ENCODE results near the gene SLC12A8.
A peak's percentile ranks its signal among the peaks of the same experiment; 100 is the strongest.

The SLC12A8 gene

DNA sequence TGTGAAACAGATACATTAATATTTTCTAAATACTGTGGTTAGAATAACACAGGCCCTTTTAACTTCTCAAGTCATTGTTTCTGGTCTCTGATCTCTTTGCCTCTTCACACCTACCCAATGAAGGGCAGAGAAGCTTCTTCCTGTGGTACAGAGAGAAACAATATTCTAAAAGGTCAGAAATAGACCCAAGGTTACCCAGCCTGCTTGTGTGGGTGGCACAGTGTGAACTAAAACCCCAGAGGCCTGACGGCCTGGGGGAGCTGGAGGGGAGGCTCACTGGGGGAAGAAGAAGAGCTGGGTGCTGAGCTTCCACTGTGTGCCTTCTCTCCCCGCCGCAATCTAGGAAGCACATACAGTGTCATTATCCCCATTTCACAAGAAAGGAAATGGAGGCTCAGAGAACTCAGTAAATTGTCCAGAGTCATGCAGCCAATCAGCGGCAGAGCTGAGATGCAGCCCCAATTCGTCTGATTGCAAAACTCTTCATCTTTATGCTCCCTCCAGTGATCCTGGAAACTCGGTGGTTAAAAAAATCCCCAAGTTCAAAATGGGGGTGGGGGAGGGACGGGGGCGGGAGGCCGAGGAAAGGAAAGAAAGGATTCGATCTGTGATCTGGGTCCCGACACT, 92.7 kb downstream of the SLC12A8 start:
- peak overlapping the region; percentile 52 for H3K9ac ChIP-seq (ENCODE audit: low read depth, low read length)
- no peaks in the 10 kb centered on the region for H3K9me3 ChIP-seq (ENCODE audit: control insufficient read depth, insufficient read depth, low read length)
- peaks cover 34% of the 10 kb centered on the region for H3K4me1 ChIP-seq (ENCODE audit: insufficient read depth, low read length)
- H3K36me3 ChIP-seq (ENCODE audit: insufficient read depth, low read length), result no peaks in the 10 kb centered on the region

DNA sequence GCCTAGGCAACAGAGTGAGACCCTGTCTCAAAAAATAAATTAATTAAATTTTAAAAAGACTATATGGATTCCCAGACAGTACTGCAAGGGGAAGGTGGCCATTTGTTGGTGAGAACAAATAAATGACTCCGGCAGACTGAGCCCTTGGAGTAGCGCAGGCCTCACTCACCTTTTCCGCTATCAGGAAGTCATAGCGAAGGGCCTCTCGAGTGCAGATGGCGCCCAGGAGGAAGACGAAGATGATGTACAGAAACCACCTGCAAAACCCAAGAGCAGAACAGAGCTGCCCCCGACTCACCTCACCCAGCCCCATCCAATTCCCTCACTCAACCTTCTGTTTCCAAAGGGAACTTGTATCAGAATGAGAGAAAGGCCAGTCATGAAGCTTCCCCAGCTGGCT, 93.9 kb downstream of the SLC12A8 start:
- Histone ChIP-seq H3K36me3 (ENCODE audit: insufficient read depth, low read length) (no peaks in the 10 kb centered on the region), H3K9me3 (ENCODE audit: control insufficient read depth, insufficient read depth, low read length) (no peaks in the 10 kb centered on the region), H3K9ac (ENCODE audit: low read depth, low read length) (no peak overlapping the region), H3K4me1 (ENCODE audit: insufficient read depth, low read length) (peaks cover 34% of the 10 kb centered on the region)

DNA sequence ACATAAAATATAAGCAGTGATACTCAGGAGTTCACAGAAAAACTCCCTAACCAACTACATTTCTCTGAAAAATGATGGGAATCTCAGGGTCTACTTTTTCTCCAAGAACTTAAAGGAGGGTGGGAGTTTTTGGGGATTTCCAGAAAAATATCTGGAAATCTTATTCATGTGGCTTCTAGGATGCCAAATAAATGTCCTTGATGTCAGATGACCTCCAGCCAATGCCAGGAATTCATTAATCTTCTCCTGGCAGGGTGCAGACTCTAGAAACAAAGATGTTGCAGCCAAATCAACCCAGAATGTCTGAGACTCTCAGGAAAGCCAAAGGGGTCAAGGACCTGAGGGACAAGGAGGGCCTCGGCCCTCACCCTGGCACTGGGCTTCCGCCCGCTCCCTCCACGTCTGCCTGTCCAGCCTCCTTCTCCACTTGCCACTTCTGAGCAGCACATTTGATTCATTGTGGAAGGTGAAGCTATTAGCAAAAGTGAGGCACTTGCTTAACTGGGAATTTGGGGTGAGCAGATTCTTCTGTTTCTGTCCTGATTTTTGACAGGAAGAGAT, 94.8 kb downstream of the SLC12A8 start:
- H3K36me3 ChIP-seq (ENCODE audit: insufficient read depth, low read length), result no peaks in the 10 kb centered on the region
- H3K9me3 ChIP-seq (ENCODE audit: control insufficient read depth, insufficient read depth, low read length), result no peaks in the 10 kb centered on the region
- H3K4me1 ChIP-seq (ENCODE audit: insufficient read depth, low read length), result peaks cover 34% of the 10 kb centered on the region
- no peak overlapping the region for H3K9ac ChIP-seq (ENCODE audit: low read depth, low read length)

DNA sequence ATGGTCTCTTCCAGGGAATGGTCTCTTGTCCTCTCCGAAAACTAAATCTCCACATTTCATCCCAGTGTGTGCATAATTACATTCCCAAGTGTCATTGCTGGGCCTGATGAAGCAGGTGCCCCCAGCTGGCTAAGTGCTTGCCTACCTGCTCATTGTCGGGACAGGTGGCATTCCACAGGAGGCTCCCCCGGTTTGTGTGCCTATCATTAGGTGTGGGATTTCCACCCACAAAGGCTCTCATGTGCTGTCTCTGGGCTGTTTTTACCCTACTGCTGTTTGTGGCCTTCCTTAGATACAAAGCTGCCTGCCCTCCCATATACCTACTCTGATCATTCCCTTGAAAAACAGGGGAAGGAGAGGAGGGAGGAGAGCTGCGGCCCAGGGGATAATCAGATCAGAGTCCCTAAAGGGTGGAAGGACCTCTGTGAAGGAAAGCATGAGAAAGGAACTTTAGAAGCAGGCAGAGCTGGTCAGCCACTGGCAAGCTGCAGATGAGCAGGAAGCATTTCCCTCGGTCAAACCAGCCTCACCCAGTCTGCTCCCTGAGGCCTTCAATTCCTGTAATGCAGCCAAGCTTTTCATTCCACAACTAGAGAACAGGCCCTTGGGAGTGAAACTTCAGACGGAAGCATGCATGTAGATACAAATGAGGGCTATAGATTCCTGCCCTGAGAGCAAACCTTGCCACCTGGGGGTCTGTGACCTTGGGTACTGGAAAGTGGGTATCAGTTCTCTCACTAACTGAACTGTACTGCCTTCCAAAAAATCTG, 96.1 kb downstream of the SLC12A8 start:
- Histone ChIP-seq H3K9ac (ENCODE audit: low read depth, low read length) (no peak overlapping the region; the same call in 1 of the 2 replicates), H3K4me1 (ENCODE audit: insufficient read depth, low read length) (peaks cover 31% of the 10 kb centered on the region), H3K36me3 (ENCODE audit: insufficient read depth, low read length) (no peaks in the 10 kb centered on the region), H3K9me3 (ENCODE audit: control insufficient read depth, insufficient read depth, low read length) (no peaks in the 10 kb centered on the region)

DNA sequence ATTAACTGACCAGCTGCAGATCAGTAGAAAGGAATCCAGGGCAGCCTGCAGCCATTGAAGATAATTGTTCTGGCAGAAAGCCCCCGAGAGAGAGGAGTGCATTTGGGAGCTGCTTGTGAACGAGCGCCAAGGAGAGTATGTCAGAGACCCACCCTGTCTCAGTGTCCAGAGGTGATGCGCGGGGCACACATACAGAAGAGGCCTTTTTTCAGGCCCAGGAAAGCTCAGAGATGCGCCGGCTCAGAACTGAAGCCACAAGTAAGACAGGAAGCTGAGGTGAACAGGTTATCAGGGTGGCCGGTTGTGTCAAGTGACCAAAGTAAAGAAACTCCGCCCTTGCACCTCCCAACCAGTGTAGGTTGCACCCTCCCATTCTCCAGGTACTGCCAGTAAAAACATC, 96.9 kb downstream of the SLC12A8 start:
- H3K9ac ChIP-seq (ENCODE audit: low read depth, low read length), result no peak overlapping the region
- no peaks in the 10 kb centered on the region for H3K9me3 ChIP-seq (ENCODE audit: control insufficient read depth, insufficient read depth, low read length)
- H3K4me1 ChIP-seq (ENCODE audit: insufficient read depth, low read length), result peaks cover 25% of the 10 kb centered on the region
- H3K36me3 ChIP-seq (ENCODE audit: insufficient read depth, low read length), result no peaks in the 10 kb centered on the region

DNA sequence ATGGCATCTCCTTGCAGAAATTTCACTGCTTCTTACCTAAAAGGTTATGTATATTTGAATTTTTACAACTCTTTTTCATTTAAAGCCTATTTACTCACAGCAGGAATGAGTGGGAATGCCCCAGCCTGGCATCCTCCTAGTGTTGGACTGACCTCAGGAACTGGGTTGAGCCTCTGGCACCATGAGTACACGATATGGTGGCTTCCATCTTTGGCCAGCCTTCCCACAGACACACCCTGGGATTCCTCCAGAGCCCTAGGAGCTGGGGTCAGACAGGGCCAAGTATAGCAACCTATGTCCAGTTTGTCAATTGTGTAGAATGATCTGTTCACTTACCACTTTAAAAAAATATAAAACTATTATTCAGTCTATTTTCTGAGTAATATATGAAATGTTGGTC, 99.6 kb downstream of the SLC12A8 start:
- H3K36me3 ChIP-seq (ENCODE audit: insufficient read depth, low read length), result no peaks in the 10 kb centered on the region
- no peaks in the 10 kb centered on the region for H3K9me3 ChIP-seq (ENCODE audit: control insufficient read depth, insufficient read depth, low read length)
- no peak overlapping the region for H3K9ac ChIP-seq (ENCODE audit: low read depth, low read length)
- H3K4me1 ChIP-seq (ENCODE audit: insufficient read depth, low read length), result peaks cover 18% of the 10 kb centered on the region; the same call in 1 of the 2 replicates

DNA sequence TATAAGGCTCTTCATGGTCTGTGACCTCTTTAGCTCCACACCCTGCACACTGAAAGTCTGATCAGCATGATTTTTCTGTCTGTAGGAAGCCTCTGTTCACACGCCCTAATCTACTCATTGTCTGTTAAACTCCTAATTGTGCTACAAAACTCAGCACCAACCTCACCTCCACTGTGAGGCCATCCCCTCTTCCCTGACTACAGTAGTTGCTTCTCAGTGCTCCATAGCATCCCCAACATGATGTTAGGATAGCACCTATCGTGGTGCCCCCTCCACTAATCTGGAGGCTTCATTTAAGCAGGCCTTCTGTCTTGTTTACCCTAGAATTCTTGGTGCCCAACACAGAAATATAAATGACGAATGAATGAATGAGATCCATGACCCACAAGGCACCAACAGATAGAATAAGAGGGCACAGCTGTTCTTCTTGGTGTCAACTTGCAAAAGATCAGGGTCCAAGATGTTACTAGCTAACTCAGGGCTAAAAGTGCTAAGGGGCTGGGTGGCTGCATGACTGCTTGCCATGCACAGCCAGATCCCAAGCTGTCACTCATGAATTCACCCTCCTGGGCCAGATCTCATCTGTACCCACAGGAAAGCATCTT, 101.6 kb downstream of the SLC12A8 start:
- Histone ChIP-seq H3K9me3 (ENCODE audit: control insufficient read depth, insufficient read depth, low read length) (no peaks in the 10 kb centered on the region), H3K9ac (ENCODE audit: low read depth, low read length) (no peak overlapping the region), H3K36me3 (ENCODE audit: insufficient read depth, low read length) (no peaks in the 10 kb centered on the region), H3K4me1 (ENCODE audit: insufficient read depth, low read length) (peaks cover 5% of the 10 kb centered on the region; the same call in 1 of the 2 replicates)

DNA sequence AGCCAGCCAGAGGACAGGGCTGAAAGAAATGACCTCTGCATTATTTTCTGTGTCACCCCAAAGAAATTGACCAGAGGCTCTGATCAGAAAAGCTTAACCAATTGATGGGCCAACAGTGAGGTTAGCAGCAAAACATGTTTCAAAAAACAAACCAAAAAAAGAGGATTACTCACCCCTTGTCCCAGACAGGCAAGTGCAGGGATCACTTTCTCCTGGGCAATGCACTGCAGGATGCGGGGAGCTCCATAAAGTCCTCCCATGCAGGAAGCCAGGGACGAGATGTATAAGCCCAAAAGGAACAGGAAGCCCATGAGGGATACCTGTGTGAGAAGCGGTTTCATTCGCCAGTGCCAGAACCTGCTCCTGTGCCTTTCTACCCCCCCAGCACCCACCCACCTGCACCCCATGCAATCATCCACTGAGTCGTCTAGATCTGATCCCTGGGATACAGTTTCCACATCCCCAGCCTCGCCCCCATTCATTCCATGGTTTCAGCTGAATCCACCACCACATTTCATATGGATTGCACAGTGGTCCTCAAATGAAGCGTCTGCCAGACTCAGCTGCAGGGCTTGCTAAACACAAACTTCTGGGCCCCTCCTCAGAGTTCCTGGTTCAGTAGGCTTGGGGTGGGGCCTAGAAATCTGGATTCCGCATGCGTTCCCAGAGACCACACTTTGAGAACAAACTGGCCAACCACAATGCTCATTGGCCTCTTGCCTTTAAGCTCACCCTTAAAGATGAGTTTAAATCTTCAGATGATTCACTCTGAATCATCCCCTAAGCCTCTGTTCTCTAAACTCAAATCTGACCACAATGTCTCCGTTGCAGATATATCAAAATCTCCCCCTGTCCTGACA, 102.3 kb downstream of the SLC12A8 start:
- no peaks in the 10 kb centered on the region for H3K9me3 ChIP-seq (ENCODE audit: control insufficient read depth, insufficient read depth, low read length)
- no peaks in the 10 kb centered on the region for H3K36me3 ChIP-seq (ENCODE audit: insufficient read depth, low read length)
- H3K9ac ChIP-seq (ENCODE audit: low read depth, low read length), result no peak overlapping the region
- no peaks in the 10 kb centered on the region for H3K4me1 ChIP-seq (ENCODE audit: insufficient read depth, low read length)

DNA sequence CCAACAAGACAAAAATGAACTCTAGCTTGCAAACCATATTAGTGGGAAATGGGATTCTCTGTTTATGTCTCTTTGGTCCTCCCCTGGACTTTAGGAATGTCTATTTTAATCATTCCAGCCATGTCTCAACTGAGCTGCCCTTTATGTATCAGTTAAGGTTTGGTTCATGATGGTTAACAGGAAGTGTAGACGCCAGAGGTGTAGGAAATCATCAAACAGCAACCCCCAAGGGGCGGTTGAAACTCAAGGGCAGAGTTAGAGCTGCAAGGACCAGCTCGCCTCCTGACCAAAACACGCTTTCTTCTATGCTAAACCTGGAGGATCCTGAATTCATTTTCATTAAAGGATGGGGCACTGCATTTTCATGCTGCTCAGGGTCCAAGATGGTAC, 103.0 kb downstream of the SLC12A8 start:
- H3K36me3 ChIP-seq (ENCODE audit: insufficient read depth, low read length), result no peaks in the 10 kb centered on the region

DNA sequence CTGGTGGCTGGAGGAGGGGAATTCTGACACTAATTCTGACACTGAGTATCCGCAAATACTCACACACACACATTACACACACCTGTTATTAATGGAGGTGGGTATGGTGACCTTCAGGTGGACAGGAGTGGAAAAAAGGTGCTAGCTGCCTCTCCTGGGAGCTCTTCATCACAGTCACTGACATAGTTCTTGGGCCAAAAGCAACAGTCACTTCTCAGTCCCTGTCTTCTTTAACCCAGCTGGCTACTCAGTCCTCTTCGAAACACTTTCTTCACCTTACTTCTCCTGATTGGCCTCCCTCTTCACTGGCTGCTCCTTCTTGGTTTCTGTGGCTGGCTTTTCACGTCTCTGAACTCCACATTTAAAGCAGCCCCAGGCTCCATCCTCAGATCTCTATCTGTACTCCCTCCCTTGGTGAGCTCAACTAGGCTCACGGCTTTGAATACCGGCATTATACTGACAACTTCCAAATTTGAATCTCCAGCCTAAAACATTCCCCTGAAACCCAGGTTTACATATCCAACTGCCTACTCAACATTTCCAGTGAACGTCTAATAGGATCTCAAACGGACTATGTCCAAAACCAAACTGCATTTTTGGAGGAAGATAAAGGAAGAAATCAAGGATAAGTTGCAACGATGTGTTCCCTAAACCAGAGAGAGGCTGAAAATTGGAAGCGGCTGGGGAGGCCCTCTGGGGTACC, 103.6 kb downstream of the SLC12A8 start:
- H3K9ac ChIP-seq (ENCODE audit: low read depth, low read length), result no peak overlapping the region
- H3K36me3 ChIP-seq (ENCODE audit: insufficient read depth, low read length), result no peaks in the 10 kb centered on the region
- no peaks in the 10 kb centered on the region for H3K9me3 ChIP-seq (ENCODE audit: control insufficient read depth, insufficient read depth, low read length)
- no peaks in the 10 kb centered on the region for H3K4me1 ChIP-seq (ENCODE audit: insufficient read depth, low read length)

More for the DNA sequence above, 103.0 kb downstream of the SLC12A8 start:
- Histone ChIP-seq H3K4me1 (ENCODE audit: insufficient read depth, low read length) (no peaks in the 10 kb centered on the region), H3K9ac (ENCODE audit: low read depth, low read length) (no peak overlapping the region), H3K9me3 (ENCODE audit: control insufficient read depth, insufficient read depth, low read length) (no peaks in the 10 kb centered on the region)

DNA sequence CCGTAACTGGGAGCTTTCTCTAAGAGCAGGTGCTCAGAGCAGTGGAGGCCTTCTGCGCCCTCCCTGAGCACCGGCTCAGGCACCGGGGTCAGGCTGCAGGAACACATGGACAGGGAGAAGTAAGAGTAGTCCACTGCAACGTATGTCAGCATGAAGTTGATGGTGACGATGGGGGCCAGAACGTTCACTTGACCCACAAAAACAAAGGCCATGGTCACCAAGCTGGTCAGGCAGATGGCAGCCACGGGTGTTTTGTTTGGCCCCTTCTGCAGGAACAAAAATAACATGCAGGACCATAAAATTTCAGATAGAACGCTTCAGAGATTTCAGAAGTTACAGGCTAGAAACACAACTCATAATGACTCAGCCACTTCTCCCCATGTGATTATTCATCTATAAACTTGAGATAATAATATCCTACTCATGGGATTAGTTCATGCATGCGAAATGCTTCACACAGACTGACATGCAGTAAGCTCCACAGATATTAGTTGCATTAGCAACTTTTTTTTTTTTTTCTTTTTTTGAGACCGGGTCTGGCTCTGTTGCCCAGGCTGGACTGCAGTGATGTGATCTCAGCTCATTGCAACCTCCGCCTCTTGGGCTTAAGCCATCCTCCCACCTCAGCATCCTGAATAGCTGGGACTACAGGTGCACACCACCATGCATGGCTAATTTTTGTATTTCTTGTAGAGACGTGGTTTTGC, 104.5 kb downstream of the SLC12A8 start:
- no peaks in the 10 kb centered on the region for H3K9me3 ChIP-seq (ENCODE audit: control insufficient read depth, insufficient read depth, low read length)
- no peaks in the 10 kb centered on the region for H3K4me1 ChIP-seq (ENCODE audit: insufficient read depth, low read length)
- no peak overlapping the region for H3K9ac ChIP-seq (ENCODE audit: low read depth, low read length)
- no peaks in the 10 kb centered on the region for H3K36me3 ChIP-seq (ENCODE audit: insufficient read depth, low read length)

DNA sequence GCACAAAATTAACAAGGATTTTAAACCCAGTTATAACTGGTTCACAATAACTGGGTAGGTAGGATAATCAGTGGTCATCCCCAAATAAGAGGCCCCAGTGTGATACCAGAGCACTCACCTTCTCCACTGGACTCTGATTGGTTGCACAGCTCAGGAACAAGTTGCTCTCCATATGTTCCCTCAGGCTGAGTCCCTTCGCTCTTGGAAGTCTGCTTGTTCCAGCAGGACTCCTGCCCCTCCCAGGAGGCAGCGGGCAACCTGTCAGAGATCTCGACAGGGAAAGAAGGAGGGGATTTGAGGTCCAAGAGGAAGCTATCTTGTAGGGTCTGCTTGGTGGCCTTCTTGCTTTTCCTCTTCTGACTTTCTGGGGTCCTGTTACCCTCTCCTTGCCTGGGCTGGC, 105.2 kb downstream of the SLC12A8 start:
- Histone ChIP-seq H3K9ac (ENCODE audit: low read depth, low read length) (no peak overlapping the region), H3K36me3 (ENCODE audit: insufficient read depth, low read length) (no peaks in the 10 kb centered on the region), H3K9me3 (ENCODE audit: control insufficient read depth, insufficient read depth, low read length) (no peaks in the 10 kb centered on the region), H3K4me1 (ENCODE audit: insufficient read depth, low read length) (no peaks in the 10 kb centered on the region)

DNA sequence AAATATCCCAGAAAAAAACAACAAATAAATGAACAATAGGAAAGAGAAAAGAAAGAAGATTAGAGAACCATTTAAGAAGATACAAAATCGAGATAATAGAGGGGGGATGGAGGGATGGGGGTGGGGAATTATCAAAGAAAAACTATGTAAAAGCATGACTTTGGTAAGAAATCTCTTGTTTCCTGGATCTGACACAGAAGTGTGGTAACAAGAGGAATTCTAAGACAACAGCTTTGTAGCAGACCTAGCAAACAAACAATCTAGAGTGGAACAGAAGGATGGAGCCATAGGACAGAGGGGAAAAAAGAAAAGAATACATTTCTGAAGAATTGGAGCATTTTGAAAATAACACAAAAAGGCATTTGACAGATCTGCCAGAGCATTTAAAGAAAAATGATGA, 107.4 kb downstream of the SLC12A8 start:
- no peaks in the 10 kb centered on the region for H3K9me3 ChIP-seq (ENCODE audit: control insufficient read depth, insufficient read depth, low read length)
- no peaks in the 10 kb centered on the region for H3K36me3 ChIP-seq (ENCODE audit: insufficient read depth, low read length)
- no peaks in the 10 kb centered on the region for H3K4me1 ChIP-seq (ENCODE audit: insufficient read depth, low read length)
- H3K9ac ChIP-seq (ENCODE audit: low read depth, low read length), result no peak overlapping the region

Data from ES-I3 (cell line).